SU-DHL-6 (cell line): ENCODE measurements around the gene NTNG1.

ENCODE experiments used
- H2AFZ ChIP-seq: fragments of 200-600 bp; sonication (generic); 2 replicates; pipeline ENCODE4 v1.6.1; 2014; ENCODE audit warnings: low read depth, mild to moderate bottlenecking, moderate library complexity, mixed read lengths, antibody characterized with exemption, low read length; ENCODE audit not compliant: severe bottlenecking
- H3F3A ChIP-seq: fragments of 200-600 bp; shearing (Covaris generic); 2 replicates; pipeline ENCODE4 v1.6.0; 2016; ENCODE audit warnings: antibody characterized with exemption, mild to moderate bottlenecking; ENCODE audit not compliant: insufficient read depth
- H3K27ac ChIP-seq: fragments of 200-600 bp; sonication (generic); 2 replicates; pipeline ENCODE4 v1.5.1; 2016; ENCODE audit warnings: low read depth, mild to moderate bottlenecking, low read length, moderate library complexity, mixed read lengths
- H3K27me3 ChIP-seq: fragments of 200-600 bp; sonication (generic), shearing (Covaris generic); 2 replicates; pipeline ENCODE4 v1.6.0; 2014; ENCODE audit warnings: mild to moderate bottlenecking, low read length
- H3K36me3 ChIP-seq: fragments of 200-600 bp; sonication (generic); 2 replicates; pipeline ENCODE4 v1.6.1; 2014; ENCODE audit warnings: mild to moderate bottlenecking, low read length, mixed read lengths
- H3K4me2 ChIP-seq: fragments of 300-600, 200-600 bp; shearing (Covaris generic), sonication (generic); 2 replicates; pipeline ENCODE4 v1.6.0; 2014; ENCODE audit warnings: low read length, low read depth, mild to moderate bottlenecking; ENCODE audit not compliant: poor library complexity, severe bottlenecking
- H3K4me3 ChIP-seq: fragments of 200-600 bp; sonication (generic); 2 replicates; pipeline ENCODE4 v1.5.1; 2014; ENCODE audit warnings: antibody characterized with exemption, low read length, mild to moderate bottlenecking, mixed read lengths; ENCODE audit not compliant: insufficient read depth, poor library complexity, severe bottlenecking
- H3K79me2 ChIP-seq: fragments of 200-600 bp; sonication (generic); 2 replicates; pipeline ENCODE4 v1.6.1; 2014; ENCODE audit warnings: mild to moderate bottlenecking, low read length, moderate library complexity; ENCODE audit not compliant: insufficient read depth
- H3K9ac ChIP-seq: fragments of 200-600 bp; sonication (generic); 2 replicates; pipeline ENCODE4 v1.7.0; 2014; ENCODE audit warnings: mild to moderate bottlenecking, low read length
- H3K9me2 ChIP-seq: fragments of 200-600 bp; sonication (generic); replicated peaks from 2 replicates; pipeline ENCODE4 v1.6.1; 2014; ENCODE audit warnings: low read length; ENCODE audit not compliant: insufficient read depth
- H3K9me3 ChIP-seq: fragments of 200-600 bp; sonication (generic); 2 replicates; pipeline ENCODE4 v1.6.1; 2014; ENCODE audit warnings: low read length, mixed read lengths; ENCODE audit not compliant: insufficient read depth
- H4K20me1 ChIP-seq: fragments of 200-600 bp; sonication (generic); 2 replicates; pipeline ENCODE4 v1.6.1; 2014; ENCODE audit warnings: low read depth, mild to moderate bottlenecking, antibody characterized with exemption, low read length, moderate library complexity, mixed read lengths
- EZH2phosphoT487 ChIP-seq: fragments of 200-600 bp; sonication (generic), shearing (Covaris generic); conservative IDR thresholded peaks from 2 replicates; pipeline ENCODE4 v1.6.1; 2018; ENCODE audit warnings: mild to moderate bottlenecking, antibody characterized with exemption, low read length, moderate library complexity, mixed read lengths
- TF ChIP-seq, protein P1 (sequence below): fragments of 200-600 bp; sonication (generic); IDR thresholded peaks from one replicate; pipeline ENCODE4 v1.5.1; 2017; ENCODE audit warnings: antibody characterized with exemption, mild to moderate bottlenecking, low read length, moderate library complexity; ENCODE audit not compliant: insufficient read depth, poor library complexity, severe bottlenecking

Gene NTNG1

GRCh38 chr1:107172450-107173170, 31.8 kb downstream of the NTNG1 start:
- Histone ChIP-seq H3K4me3 (no peak overlapping the region), H3K27me3 (no peaks in the 10 kb centered on the region), H3K9me3 (no peaks in the 10 kb centered on the region), H3K79me2 (no peaks in the 10 kb centered on the region), H3K4me2 (no peak overlapping the region), H3K9ac (no peak overlapping the region), H3F3A (no peaks in the 10 kb centered on the region), H4K20me1 (no peaks in the 10 kb centered on the region), H3K36me3 (no peaks in the 10 kb centered on the region), H3K27ac (no peak overlapping the region), H2AFZ (no peak overlapping the region), H3K9me2 (no peaks in the 10 kb centered on the region)
- no peak for TF ChIP-seq EZH2phosphoT487
- TF ChIP-seq, protein P1, sequence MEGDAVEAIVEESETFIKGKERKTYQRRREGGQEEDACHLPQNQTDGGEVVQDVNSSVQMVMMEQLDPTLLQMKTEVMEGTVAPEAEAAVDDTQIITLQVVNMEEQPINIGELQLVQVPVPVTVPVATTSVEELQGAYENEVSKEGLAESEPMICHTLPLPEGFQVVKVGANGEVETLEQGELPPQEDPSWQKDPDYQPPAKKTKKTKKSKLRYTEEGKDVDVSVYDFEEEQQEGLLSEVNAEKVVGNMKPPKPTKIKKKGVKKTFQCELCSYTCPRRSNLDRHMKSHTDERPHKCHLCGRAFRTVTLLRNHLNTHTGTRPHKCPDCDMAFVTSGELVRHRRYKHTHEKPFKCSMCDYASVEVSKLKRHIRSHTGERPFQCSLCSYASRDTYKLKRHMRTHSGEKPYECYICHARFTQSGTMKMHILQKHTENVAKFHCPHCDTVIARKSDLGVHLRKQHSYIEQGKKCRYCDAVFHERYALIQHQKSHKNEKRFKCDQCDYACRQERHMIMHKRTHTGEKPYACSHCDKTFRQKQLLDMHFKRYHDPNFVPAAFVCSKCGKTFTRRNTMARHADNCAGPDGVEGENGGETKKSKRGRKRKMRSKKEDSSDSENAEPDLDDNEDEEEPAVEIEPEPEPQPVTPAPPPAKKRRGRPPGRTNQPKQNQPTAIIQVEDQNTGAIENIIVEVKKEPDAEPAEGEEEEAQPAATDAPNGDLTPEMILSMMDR = no peak

DNA sequence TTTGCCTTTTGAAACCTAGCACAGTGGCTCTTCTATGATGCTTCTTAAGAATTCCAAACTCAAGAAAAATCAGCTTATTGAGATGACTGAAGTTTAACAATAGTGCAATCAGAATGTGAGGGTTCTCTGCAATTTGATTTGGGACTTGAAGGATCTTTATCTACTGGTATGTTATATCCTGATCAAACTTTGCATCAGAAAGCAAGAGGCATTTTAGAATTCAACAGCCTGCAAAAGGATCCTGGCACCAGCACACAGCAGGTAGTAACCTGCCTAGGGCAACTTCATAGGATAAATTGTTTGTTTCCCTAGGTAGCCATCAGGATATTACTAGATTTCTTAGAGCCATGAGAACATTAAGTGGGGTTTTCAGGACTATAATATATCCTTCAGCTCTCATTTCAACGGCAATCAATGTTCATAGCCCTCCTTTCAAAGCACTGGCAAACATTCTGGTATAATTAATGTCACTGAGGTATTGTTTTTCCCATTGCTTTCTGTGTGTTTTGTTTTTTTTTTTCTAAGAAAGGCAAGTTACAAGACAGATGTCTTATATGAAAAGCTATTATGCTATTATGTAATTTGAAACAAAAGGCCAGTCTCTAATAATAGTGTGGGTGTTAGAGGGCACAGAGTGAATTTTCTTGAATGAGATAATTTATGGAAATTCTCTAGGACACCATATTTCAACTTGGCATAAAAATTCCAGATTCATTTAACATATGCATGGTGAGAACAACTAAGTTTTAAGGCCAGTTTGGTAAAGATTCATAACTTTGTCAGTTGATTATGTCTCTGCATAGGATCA, 34.5 kb downstream of the NTNG1 start:
- no peak overlapping the region for H3K4me3 ChIP-seq
- H3F3A ChIP-seq = no peaks in the 10 kb centered on the region
- H3K9me2 ChIP-seq = no peaks in the 10 kb centered on the region
- no peak overlapping the region for H3K9ac ChIP-seq
- no peaks in the 10 kb centered on the region for H3K36me3 ChIP-seq
- H3K27me3 ChIP-seq = no peaks in the 10 kb centered on the region
- no peak overlapping the region for H3K4me2 ChIP-seq
- no peak overlapping the region for H3K27ac ChIP-seq
- no peaks in the 10 kb centered on the region for H4K20me1 ChIP-seq
- H3K9me3 ChIP-seq = no peaks in the 10 kb centered on the region
- H2AFZ ChIP-seq = no peak overlapping the region
- H3K79me2 ChIP-seq = no peaks in the 10 kb centered on the region
- TF ChIP-seq EZH2phosphoT487 = no peak

DNA sequence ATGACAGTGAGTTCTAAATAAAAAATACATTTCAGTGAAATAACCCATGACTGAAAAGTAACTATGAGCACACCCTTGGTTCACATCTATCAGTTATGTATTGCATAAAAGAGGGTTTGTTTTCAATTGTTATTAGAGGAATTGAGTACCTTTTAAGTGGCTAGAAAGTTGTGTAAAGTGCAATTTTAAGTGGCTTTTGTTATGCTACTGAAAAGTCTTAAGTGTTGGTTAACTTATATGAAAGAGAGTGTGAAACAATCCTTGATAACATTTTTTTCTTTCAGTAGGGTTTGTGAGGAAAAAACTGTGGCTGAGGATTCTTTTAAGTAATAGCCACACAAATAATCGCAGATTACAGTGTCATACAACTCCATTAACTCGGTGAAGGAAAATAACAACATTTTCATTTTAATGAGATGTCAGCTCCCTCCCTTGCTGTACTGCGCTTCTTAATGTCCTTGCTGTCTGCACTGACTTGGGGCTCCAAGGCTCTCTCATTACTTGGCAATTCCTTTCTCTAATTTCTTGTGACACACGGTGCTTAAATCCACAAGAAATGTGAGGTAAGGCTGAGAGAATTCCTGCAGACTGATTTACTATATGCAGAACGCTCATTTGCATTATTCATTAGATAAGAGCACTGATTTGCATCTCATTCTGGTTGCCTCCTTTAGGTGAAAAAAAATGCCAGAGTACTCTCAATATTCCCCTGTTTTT, 40.6 kb downstream of the NTNG1 start:
- H3K4me2 ChIP-seq = no peak overlapping the region
- H3K9me2 ChIP-seq = no peaks in the 10 kb centered on the region
- no peak overlapping the region for H3K9ac ChIP-seq
- no peak overlapping the region for H3K27ac ChIP-seq
- no peaks in the 10 kb centered on the region for H3K27me3 ChIP-seq
- H3K4me3 ChIP-seq = no peak overlapping the region
- H3K9me3 ChIP-seq = no peaks in the 10 kb centered on the region
- no peak overlapping the region for H2AFZ ChIP-seq
- H4K20me1 ChIP-seq = no peaks in the 10 kb centered on the region
- no peaks in the 10 kb centered on the region for H3K36me3 ChIP-seq
- no peaks in the 10 kb centered on the region for H3F3A ChIP-seq
- no peaks in the 10 kb centered on the region for H3K79me2 ChIP-seq
- no peak for TF ChIP-seq EZH2phosphoT487
- TF ChIP-seq, protein P1 = no peak
